Peyer's patch (tissue), 4 donors: ENCODE measurements around the gene DOHH.

ENCODE experiments used
- POLR2A ChIP-seq, 2 donors: fragments of 450-650 bp; IDR thresholded peaks; one replicate each; pipeline ENCODE4 v1.5.1; 2017; ENCODE audit warnings: antibody characterized with exemption in 2 of 2, mild to moderate bottlenecking in 2 of 2, moderate library complexity in 2 of 2
- TF ChIP-seq, protein P1 (sequence below), 6 experiments: fragments of 450-650 bp in 4 of 6; fragments of 200-600 bp in 2 of 6; sonication (generic) in 1 of 6; IDR thresholded peaks; one replicate each; pipeline ENCODE4 v1.5.1; 2017 to 2019; ENCODE audit warnings: antibody characterized with exemption in 6 of 6, mild to moderate bottlenecking in 3 of 6, moderate library complexity in 1 of 6

DNA sequence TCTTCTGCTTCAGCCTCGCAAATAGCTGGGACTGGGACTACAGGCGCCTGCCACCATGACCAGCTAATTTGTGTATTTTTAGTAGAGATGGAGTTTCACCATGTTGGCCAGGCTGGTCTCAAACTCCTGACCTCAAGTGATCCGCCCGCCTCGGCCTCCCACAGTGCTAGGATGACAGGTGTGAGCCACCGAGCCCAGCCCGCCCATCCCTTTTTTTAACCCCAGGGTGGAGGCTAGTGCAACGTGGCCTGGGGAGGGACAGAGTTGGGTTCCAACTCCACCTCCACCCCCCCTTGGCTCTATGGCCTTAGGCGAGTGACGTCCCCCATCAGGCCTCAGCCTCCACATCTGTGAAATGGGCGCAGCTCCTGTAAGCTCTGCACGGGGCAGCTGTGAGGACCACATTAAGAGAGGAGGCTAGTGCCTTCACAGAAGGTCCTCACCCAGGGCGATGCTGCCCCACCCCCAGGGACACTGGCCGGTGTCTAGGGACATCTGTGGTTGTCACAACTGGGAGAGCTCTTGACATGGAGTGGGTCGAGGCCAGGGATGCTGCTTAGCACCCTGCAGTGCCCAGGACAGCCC, 57.9 kb downstream of the DOHH start:
- no peak for TF ChIP-seq POLR2A (IDR thresholded peaks at IDR 0.05)
- TF ChIP-seq, protein P1, sequence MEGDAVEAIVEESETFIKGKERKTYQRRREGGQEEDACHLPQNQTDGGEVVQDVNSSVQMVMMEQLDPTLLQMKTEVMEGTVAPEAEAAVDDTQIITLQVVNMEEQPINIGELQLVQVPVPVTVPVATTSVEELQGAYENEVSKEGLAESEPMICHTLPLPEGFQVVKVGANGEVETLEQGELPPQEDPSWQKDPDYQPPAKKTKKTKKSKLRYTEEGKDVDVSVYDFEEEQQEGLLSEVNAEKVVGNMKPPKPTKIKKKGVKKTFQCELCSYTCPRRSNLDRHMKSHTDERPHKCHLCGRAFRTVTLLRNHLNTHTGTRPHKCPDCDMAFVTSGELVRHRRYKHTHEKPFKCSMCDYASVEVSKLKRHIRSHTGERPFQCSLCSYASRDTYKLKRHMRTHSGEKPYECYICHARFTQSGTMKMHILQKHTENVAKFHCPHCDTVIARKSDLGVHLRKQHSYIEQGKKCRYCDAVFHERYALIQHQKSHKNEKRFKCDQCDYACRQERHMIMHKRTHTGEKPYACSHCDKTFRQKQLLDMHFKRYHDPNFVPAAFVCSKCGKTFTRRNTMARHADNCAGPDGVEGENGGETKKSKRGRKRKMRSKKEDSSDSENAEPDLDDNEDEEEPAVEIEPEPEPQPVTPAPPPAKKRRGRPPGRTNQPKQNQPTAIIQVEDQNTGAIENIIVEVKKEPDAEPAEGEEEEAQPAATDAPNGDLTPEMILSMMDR (IDR thresholded peaks at IDR 0.05): no peak
